Chondrocyte (in vitro differentiated cells): ENCODE measurements around the gene SLC35G2. TPM values are rescaled to one million over a fixed set of nuclear protein-coding genes. Genes with fewer than 3 reads are reported as not detected.
"Not testable (repeated sequence)": the region's sequence is repeated elsewhere in the genome, so short reads cannot be mapped to it uniquely, and the experiment has no call there.

Source experiments
- DNase-seq: peaks from one replicate; pipeline ENCODE4 v3.0.0; 2021; ENCODE audit warnings: mixed read lengths, low spot score
- H3K27ac Mint-ChIP-seq: one replicate; pipeline ENCODE4 v1.8.0; 2021; ENCODE audit warnings: mild to moderate bottlenecking, moderate library complexity, mixed read lengths; ENCODE audit not compliant: unreplicated experiment
- H3K27me3 Mint-ChIP-seq: 2 replicates; pipeline ENCODE4 v1.8.0; 2021; ENCODE audit warnings: low read depth, mixed read lengths
- H3K36me3 Mint-ChIP-seq: 2 replicates; pipeline ENCODE4 v1.8.0; 2021; ENCODE audit warnings: low read depth, mixed read lengths
- H3K4me1 Mint-ChIP-seq: 2 replicates; pipeline ENCODE4 v1.8.0; 2021; ENCODE audit warnings: low read depth, mild to moderate bottlenecking, mixed read lengths
- H3K4me3 Mint-ChIP-seq: one replicate; pipeline ENCODE4 v1.8.0; 2021; ENCODE audit warnings: mild to moderate bottlenecking, moderate library complexity, mixed read lengths; ENCODE audit not compliant: unreplicated experiment
- H3K9me3 Mint-ChIP-seq: 2 replicates; pipeline ENCODE4 v1.8.0; 2021; ENCODE audit warnings: low read depth, mixed read lengths
- CTCF ChIP-seq: fragments of 200-600 bp; sonication (generic); IDR thresholded peaks from 2 replicates; pipeline ENCODE4 v1.5.0; 2021; ENCODE audit warnings: antibody characterized with exemption, mild to moderate bottlenecking, moderate library complexity
- total RNA-seq: library from RNA; stranded (reverse); gene quantifications from 3 replicates; pipeline ENCODE4 v1.2.1, GENCODE V29; 2021

The SLC35G2 gene
- total RNA-seq, 1 donor from 2014 or later = 3.8 TPM

GRCh38 chr3:136787349-136787748, 31.6 kb upstream of the SLC35G2 start:
- H3K9me3 Mint-ChIP-seq = no peaks in the 10 kb centered on the region
- DNase-seq = no peak
- peak overlapping the region; percentile 45 for H3K4me3 Mint-ChIP-seq
- peak overlapping the region; percentile 88 for H3K27ac Mint-ChIP-seq
- peaks cover 25% of the 10 kb centered on the region for H3K4me1 Mint-ChIP-seq
- TF ChIP-seq CTCF = no peak
- H3K27me3 Mint-ChIP-seq = no peaks in the 10 kb centered on the region
- H3K36me3 Mint-ChIP-seq = no peaks in the 10 kb centered on the region

- no peaks in the 10 kb centered on the region for H3K27me3 Mint-ChIP-seq
- no peaks in the 10 kb centered on the region for H3K9me3 Mint-ChIP-seq
- H3K4me1 Mint-ChIP-seq = peaks cover 25% of the 10 kb centered on the region
- no peak overlapping the region for H3K4me3 Mint-ChIP-seq
- no peak overlapping the region for H3K27ac Mint-ChIP-seq
- DNase-seq = no peak
- H3K36me3 Mint-ChIP-seq = no peaks in the 10 kb centered on the region
- no peak for TF ChIP-seq CTCF
These were observed 30.8 kb upstream of the SLC35G2 start for GRCh38 chr3:136788154-136788553.

GRCh38 chr3:136789976-136790375, 28.9 kb upstream of the SLC35G2 start:
- TF ChIP-seq CTCF = no peak
- no peaks in the 10 kb centered on the region for H3K27me3 Mint-ChIP-seq
- H3K9me3 Mint-ChIP-seq = no peaks in the 10 kb centered on the region
- H3K4me1 Mint-ChIP-seq = peaks cover 17% of the 10 kb centered on the region
- H3K4me3 Mint-ChIP-seq = no peak overlapping the region
- H3K36me3 Mint-ChIP-seq = no peaks in the 10 kb centered on the region
- DNase-seq = no peak
- no peak overlapping the region for H3K27ac Mint-ChIP-seq

- Mint-ChIP-seq H3K36me3 (no peaks in the 10 kb centered on the region), H3K27ac (no peak overlapping the region), H3K27me3 (no peaks in the 10 kb centered on the region), H3K9me3 (no peaks in the 10 kb centered on the region), H3K4me3 (no peak overlapping the region), H3K4me1 (peaks cover 17% of the 10 kb centered on the region)
- no peak for TF ChIP-seq CTCF
- no peak for DNase-seq
These were observed 28.1 kb upstream of the SLC35G2 start for GRCh38 chr3:136790786-136791185.

GRCh38 chr3:136792556-136793330, 26.2 kb upstream of the SLC35G2 start:
- Mint-ChIP-seq H3K36me3 (no peaks in the 10 kb centered on the region), H3K4me3 (no peak overlapping the region), H3K27me3 (no peaks in the 10 kb centered on the region), H3K4me1 (no peaks in the 10 kb centered on the region), H3K27ac (no peak overlapping the region), H3K9me3 (no peaks in the 10 kb centered on the region)
- DNase-seq = no peak
- TF ChIP-seq CTCF = no peak

- H3K4me3 Mint-ChIP-seq, H3K36me3 Mint-ChIP-seq, H3K27me3 Mint-ChIP-seq, DNase-seq, H3K27ac Mint-ChIP-seq, H3K9me3 Mint-ChIP-seq: not testable (repeated sequence)
- H3K4me1 Mint-ChIP-seq = peaks cover 19% of the 10 kb centered on the region
These were observed 17.8 kb upstream of the SLC35G2 start for GRCh38 chr3:136801146-136801545.
